Type B pancreatic cell (in vitro differentiated cells): Measurements from ENCODE around the gene HPS5. TPM values are rescaled to one million over a fixed set of nuclear protein-coding genes. Genes with fewer than 3 reads are reported as not detected.
A peak's percentile ranks its signal among the peaks of the same experiment; 100 is the strongest.

ENCODE experiments used
- DNase-seq: peaks from one replicate; pipeline ENCODE4 v3.0.0; 2021; ENCODE audit warnings: mixed read lengths; ENCODE audit not compliant: unreplicated experiment; ENCODE audit errors: extremely low spot score
- H3K27ac Mint-ChIP-seq: 2 replicates; pipeline ENCODE4 v1.8.0; 2021; ENCODE audit warnings: mild to moderate bottlenecking, mixed read lengths
- H3K27me3 Mint-ChIP-seq: 2 replicates; pipeline ENCODE4 v1.8.0; 2021; ENCODE audit warnings: mixed read lengths
- H3K36me3 Mint-ChIP-seq: 2 replicates; pipeline ENCODE4 v1.8.0; 2021; ENCODE audit warnings: mixed read lengths
- H3K4me1 Mint-ChIP-seq: one replicate; pipeline ENCODE4 v1.8.0; 2021; ENCODE audit warnings: mixed read lengths; ENCODE audit not compliant: unreplicated experiment
- H3K4me3 Mint-ChIP-seq: 2 replicates; pipeline ENCODE4 v1.8.0; 2021; ENCODE audit warnings: mild to moderate bottlenecking, mixed read lengths
- H3K9me3 Mint-ChIP-seq: 2 replicates; pipeline ENCODE4 v1.8.0; 2021; ENCODE audit warnings: mixed read lengths
- total RNA-seq: library from RNA; stranded (reverse); gene quantifications from 2 replicates; pipeline ENCODE4 v1.2.1, GENCODE V29; 2021; ENCODE audit warnings: low replicate concordance
- TF ChIP-seq, protein P1 (sequence below): fragments of 200-600 bp; sonication (generic); conservative IDR thresholded peaks from 2 replicates; pipeline ENCODE4 v1.5.0; 2021; ENCODE audit warnings: antibody characterized with exemption, mild to moderate bottlenecking

HPS5 gene
- total RNA-seq, 1 donor from 2014 or later = 18.9 TPM

DNA sequence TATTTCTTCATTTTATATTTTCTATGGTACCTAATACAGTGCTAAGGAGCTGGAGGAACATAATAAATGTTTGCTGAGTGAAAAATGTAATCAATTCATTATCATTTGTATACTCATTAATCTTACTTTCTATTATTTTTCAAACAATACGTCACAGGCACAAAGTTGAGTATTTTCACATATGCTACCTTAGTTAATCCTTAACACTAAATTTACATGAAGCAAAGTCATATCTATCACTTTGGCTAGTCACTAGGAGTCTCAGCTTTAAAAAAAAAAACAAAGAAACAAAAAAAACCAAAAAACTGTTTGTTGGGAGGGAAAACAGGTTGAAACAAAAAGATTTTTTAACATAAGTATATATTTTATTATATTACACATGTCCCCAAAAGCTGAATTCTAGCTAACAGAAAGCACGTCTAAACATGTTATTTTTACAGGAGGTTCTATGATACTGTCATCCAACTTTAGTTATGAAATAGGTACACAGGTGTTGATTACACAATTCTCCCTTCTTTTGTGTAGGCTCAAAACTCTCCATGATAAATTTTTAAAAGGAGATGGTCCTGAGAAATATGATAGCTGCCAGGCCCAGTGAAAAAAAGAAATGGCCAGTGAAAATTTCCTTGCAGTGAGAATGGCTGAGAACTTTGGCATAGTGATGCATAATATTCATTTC lies 14.3 kb downstream of the HPS5 start:
- Mint-ChIP-seq H3K27ac (no peak overlapping the region), H3K9me3 (no peaks in the 10 kb centered on the region), H3K4me1 (peaks cover 3% of the 10 kb centered on the region), H3K27me3 (no peaks in the 10 kb centered on the region), H3K36me3 (peaks cover 22% of the 10 kb centered on the region), H3K4me3 (no peak overlapping the region)
- DNase-seq = no peak
- TF ChIP-seq, protein P1, sequence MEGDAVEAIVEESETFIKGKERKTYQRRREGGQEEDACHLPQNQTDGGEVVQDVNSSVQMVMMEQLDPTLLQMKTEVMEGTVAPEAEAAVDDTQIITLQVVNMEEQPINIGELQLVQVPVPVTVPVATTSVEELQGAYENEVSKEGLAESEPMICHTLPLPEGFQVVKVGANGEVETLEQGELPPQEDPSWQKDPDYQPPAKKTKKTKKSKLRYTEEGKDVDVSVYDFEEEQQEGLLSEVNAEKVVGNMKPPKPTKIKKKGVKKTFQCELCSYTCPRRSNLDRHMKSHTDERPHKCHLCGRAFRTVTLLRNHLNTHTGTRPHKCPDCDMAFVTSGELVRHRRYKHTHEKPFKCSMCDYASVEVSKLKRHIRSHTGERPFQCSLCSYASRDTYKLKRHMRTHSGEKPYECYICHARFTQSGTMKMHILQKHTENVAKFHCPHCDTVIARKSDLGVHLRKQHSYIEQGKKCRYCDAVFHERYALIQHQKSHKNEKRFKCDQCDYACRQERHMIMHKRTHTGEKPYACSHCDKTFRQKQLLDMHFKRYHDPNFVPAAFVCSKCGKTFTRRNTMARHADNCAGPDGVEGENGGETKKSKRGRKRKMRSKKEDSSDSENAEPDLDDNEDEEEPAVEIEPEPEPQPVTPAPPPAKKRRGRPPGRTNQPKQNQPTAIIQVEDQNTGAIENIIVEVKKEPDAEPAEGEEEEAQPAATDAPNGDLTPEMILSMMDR = no peak

DNA sequence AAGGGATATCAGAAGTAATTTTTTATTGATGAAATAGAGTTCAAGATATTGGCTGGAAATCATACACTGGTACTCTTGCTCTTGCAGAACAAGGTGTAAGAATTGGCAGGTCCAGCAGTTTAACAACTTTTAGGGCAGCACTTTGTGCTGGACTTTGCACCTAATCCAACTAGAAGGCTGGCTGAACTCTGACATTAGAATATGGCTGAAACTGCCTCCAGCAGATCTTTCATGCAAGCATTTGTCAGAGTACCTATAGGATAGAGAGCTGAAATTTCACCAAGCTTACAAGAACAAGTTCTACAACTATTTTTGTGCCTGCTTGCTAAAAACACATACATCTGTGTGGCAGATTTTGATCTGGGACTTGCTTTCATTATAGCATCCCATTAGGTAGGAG lies 17.2 kb downstream of the HPS5 start:
- Mint-ChIP-seq H3K9me3 (no peaks in the 10 kb centered on the region), H3K27ac (peak overlapping the region; percentile 91), H3K36me3 (peaks cover 28% of the 10 kb centered on the region)

DNA sequence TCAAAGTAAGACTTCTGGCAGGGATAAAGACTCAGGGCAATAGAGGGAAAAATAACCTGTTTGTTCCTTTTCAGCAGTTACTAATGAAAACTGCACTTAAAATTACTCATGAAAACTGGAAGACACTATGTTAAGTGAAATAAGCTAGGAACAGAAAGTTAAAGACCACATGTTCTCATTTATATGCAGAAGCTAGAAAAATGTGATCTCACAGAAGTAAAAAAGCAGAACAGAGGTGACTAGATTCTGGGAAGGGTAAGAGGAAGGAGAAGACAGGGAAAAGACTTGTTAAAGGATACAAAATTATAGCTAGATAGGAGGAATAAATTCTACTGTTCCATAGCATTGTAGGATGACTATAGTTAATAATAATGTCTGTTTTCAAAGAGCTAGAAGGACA lies 22.2 kb downstream of the HPS5 start:
- Mint-ChIP-seq H3K27me3 (no peaks in the 10 kb centered on the region), H3K9me3 (no peaks in the 10 kb centered on the region), H3K4me3 (no peak overlapping the region), H3K4me1 (no peaks in the 10 kb centered on the region), H3K27ac (no peak overlapping the region), H3K36me3 (peaks cover 36% of the 10 kb centered on the region)
- TF ChIP-seq, protein P1 = no peak
- no peak for DNase-seq

More for the DNA sequence above, 17.2 kb downstream of the HPS5 start:
- no peak for DNase-seq
- Mint-ChIP-seq H3K27me3 (no peaks in the 10 kb centered on the region), H3K4me3 (peak overlapping the region; percentile 17), H3K4me1 (no peaks in the 10 kb centered on the region)
- TF ChIP-seq, protein P1 = no peak

DNA sequence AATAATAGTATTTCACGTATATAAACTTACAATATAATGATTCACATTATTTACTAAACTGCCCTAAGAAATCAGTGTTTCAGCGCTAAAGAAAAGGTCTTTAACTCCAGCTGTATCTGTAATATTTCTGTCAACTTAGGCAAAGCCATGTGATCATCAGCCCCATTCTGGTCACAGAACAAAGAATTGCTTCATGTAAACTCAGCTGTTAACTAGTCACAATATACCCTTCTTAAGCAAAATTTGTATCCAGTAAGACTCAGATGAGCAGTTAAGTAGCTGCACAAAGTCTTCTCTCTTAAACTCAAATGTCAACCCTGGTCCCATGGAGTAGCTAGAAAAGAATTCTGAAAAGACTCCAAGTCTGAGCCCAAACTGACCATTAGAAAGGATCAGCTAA lies 26.6 kb downstream of the HPS5 start:
- Mint-ChIP-seq H3K36me3 (peaks cover 40% of the 10 kb centered on the region), H3K9me3 (no peaks in the 10 kb centered on the region), H3K4me1 (no peaks in the 10 kb centered on the region), H3K27me3 (no peaks in the 10 kb centered on the region), H3K4me3 (no peak overlapping the region), H3K27ac (no peak overlapping the region)
- TF ChIP-seq, protein P1 = no peak
- no peak for DNase-seq

DNA sequence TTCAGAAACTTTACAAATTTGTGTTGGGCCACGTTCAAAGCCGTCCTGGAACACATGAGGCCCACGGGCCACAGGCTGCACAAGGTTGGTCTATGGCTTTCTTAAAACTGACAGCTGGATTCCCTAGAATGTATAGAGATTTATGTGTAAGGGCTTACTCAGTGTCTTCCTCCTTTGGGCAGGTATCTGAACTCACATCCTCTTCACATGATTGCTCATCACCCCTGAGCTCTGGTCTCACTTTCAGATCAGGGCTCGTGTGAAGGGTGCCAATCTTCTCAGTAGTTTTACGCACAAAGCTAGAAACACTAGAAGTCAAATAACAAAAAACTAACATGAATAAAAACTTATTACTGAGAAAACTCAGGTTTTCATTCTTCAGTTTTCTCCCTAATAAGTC lies 27.1 kb downstream of the HPS5 start:
- DNase-seq = no peak
- TF ChIP-seq, protein P1 = no peak
- no peak overlapping the region for H3K27ac Mint-ChIP-seq
- H3K9me3 Mint-ChIP-seq = no peaks in the 10 kb centered on the region
- no peaks in the 10 kb centered on the region for H3K27me3 Mint-ChIP-seq
- H3K4me1 Mint-ChIP-seq = no peaks in the 10 kb centered on the region
- H3K36me3 Mint-ChIP-seq = peaks cover 39% of the 10 kb centered on the region
- H3K4me3 Mint-ChIP-seq = no peak overlapping the region

DNA sequence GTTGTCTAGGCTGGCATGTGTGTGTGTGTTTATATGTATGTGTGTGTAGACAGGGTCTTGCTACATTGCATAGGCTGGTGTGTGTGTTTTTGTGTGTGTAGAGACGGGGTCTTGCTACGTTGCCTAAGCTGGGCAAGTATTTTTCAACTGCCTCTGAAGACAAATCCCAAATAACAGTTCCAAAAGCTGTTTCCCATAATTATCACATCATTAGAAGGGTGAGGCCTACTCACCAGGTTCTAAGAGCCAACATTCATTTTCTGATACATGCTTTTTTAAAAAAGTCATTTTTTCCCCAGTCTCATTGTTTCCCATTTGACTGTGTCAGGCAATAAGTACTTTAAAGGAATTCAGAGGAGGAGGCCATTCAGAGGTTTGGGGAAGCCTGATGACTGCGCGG lies 33.0 kb downstream of the HPS5 start:
- Mint-ChIP-seq H3K27ac (no peak overlapping the region), H3K4me1 (no peaks in the 10 kb centered on the region), H3K4me3 (no peak overlapping the region), H3K9me3 (no peaks in the 10 kb centered on the region), H3K36me3 (peaks cover 23% of the 10 kb centered on the region), H3K27me3 (no peaks in the 10 kb centered on the region)
- no peak for DNase-seq
- TF ChIP-seq, protein P1 = no peak
